ENCODE measurements around the gene SAMD3.
"Not testable (repeated sequence)": the region's sequence is repeated elsewhere in the genome, so short reads cannot be mapped to it uniquely, and the experiment has no call there.

SAMD3 gene

DNA sequence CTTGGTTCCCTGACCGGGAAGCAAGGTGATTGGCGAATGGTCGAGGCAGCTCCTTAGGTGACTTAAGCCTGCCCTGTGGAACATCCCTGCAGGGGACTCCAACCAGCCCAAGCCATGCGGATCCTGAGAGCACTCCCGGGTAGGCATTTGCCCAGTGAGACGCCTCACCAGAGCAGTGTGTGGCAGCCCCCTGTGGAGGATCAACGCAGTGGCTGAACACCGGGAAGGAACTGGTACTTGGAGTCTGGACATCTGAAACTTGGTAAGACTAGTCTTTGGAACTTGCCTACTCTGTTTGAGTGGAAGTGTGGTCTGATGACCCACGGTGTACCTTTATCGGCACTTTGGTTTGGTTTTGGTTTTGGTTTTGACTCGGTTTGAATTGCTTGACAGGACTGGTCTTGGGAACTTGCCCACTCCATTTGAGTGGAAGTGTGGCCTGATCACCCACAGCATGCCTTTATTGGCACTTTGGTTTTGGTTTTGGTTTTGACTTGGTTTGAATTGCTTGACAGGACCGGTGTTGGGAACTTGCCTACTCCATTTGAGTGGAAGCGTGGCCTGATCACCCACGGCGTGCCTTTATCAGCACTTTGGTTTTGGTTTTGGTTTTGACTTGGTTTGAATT is 38.0 kb upstream of the SAMD3 start:
- H4K20me1 ChIP-seq (ENCODE audit: insufficient read depth, low read length); H3K4me1 ChIP-seq (ENCODE audit: insufficient read depth, low read length); DNase-seq; H3K4me2 ChIP-seq (ENCODE audit: insufficient read depth, low read length); H3K27ac ChIP-seq (ENCODE audit: low read length); H3K9me3 ChIP-seq (ENCODE audit: insufficient read depth, low read length, severe bottlenecking); H3K27me3 ChIP-seq (ENCODE audit: insufficient read depth, low read length, poor library complexity); H3K79me2 ChIP-seq (ENCODE audit: insufficient read depth, low read length); ATAC-seq (ENCODE audit: insufficient read depth, low read depth); H3K36me3 ChIP-seq (ENCODE audit: insufficient read depth, low read length); H2AFZ ChIP-seq (ENCODE audit: low read depth, low read length); H3K4me3 ChIP-seq (ENCODE audit: low read depth in 1 of 2, low read length in 2 of 2); H3K9ac ChIP-seq (ENCODE audit: low read depth, low read length): not testable (repeated sequence)

- H3K4me2 ChIP-seq (ENCODE audit: insufficient read depth, low read length); H3K4me3 ChIP-seq (ENCODE audit: low read depth in 1 of 2, low read length in 2 of 2); H3K9ac ChIP-seq (ENCODE audit: low read depth, low read length); DNase-seq; H4K20me1 ChIP-seq (ENCODE audit: insufficient read depth, low read length); H3K27ac ChIP-seq (ENCODE audit: low read length); H3K9me3 ChIP-seq (ENCODE audit: insufficient read depth, low read length, severe bottlenecking); H2AFZ ChIP-seq (ENCODE audit: low read depth, low read length); H3K79me2 ChIP-seq (ENCODE audit: insufficient read depth, low read length); H3K36me3 ChIP-seq (ENCODE audit: insufficient read depth, low read length); H3K4me1 ChIP-seq (ENCODE audit: insufficient read depth, low read length); H3K27me3 ChIP-seq (ENCODE audit: insufficient read depth, low read length, poor library complexity); ATAC-seq (ENCODE audit: insufficient read depth, low read depth): not testable (repeated sequence)
Measured at GRCh38 chr6:130260050-130260462, 37.3 kb upstream of the SAMD3 start.

- ATAC-seq (ENCODE audit: insufficient read depth, low read depth) = no peak
- no peak for TF ChIP-seq EZH2 (IDR thresholded peaks at IDR 0.05; ENCODE audit: borderline replicate concordance, low read depth, low read length, severe bottlenecking)
- TF ChIP-seq, protein P1, sequence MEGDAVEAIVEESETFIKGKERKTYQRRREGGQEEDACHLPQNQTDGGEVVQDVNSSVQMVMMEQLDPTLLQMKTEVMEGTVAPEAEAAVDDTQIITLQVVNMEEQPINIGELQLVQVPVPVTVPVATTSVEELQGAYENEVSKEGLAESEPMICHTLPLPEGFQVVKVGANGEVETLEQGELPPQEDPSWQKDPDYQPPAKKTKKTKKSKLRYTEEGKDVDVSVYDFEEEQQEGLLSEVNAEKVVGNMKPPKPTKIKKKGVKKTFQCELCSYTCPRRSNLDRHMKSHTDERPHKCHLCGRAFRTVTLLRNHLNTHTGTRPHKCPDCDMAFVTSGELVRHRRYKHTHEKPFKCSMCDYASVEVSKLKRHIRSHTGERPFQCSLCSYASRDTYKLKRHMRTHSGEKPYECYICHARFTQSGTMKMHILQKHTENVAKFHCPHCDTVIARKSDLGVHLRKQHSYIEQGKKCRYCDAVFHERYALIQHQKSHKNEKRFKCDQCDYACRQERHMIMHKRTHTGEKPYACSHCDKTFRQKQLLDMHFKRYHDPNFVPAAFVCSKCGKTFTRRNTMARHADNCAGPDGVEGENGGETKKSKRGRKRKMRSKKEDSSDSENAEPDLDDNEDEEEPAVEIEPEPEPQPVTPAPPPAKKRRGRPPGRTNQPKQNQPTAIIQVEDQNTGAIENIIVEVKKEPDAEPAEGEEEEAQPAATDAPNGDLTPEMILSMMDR (IDR thresholded peaks at IDR 0.05; ENCODE audit: borderline replicate concordance, extremely low read depth, low read length, poor library complexity, severe bottlenecking) = no peak
- H3K27ac ChIP-seq (ENCODE audit: low read length) = no peak overlapping the region
- H4K20me1 ChIP-seq (ENCODE audit: insufficient read depth, low read length) = no peaks in the 10 kb centered on the region
- H3K79me2 ChIP-seq (ENCODE audit: insufficient read depth, low read length) = no peaks in the 10 kb centered on the region
- no peaks in the 10 kb centered on the region for H3K27me3 ChIP-seq (ENCODE audit: insufficient read depth, low read length, poor library complexity)
- H2AFZ ChIP-seq (ENCODE audit: low read depth, low read length) = no peak overlapping the region
- no peak for DNase-seq
- H3K4me1 ChIP-seq (ENCODE audit: insufficient read depth, low read length) = no peaks in the 10 kb centered on the region
- H3K4me3 ChIP-seq (ENCODE audit: low read depth in 1 of 2, low read length in 2 of 2) = no peak overlapping the region
- H3K4me2 ChIP-seq (ENCODE audit: insufficient read depth, low read length) = no peak overlapping the region
- H3K9me3 ChIP-seq (ENCODE audit: insufficient read depth, low read length, severe bottlenecking) = no peaks in the 10 kb centered on the region
- no peak overlapping the region for H3K9ac ChIP-seq (ENCODE audit: low read depth, low read length)
- no peaks in the 10 kb centered on the region for H3K36me3 ChIP-seq (ENCODE audit: insufficient read depth, low read length)
Measured at GRCh38 chr6:130259557-130259956, 36.8 kb upstream of the SAMD3 start.

DNA sequence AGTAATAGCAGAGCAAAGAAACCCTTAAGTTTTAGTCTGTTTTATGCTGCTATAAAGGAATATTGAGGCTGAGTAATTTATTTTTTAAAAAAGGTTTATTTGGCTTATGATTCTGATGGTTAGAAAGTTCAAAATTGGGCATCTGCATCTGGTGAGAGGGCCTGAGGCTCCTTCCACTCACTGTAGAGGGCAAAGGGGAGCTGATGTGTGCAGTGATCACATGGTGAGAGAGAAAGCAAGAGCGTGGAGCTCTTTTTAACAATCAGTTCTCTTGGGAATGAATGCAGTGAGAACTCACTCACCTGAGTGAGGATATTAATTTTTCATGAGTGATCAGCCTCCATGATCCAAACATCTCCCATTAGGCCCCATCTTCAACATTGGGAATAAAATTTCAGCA is 36.4 kb upstream of the SAMD3 start:
- Histone ChIP-seq H3K4me3 (ENCODE audit: low read depth in 1 of 2, low read length in 2 of 2) (no peak overlapping the region), H3K27ac (ENCODE audit: low read length) (no peak overlapping the region), H3K9ac (ENCODE audit: low read depth, low read length) (no peak overlapping the region), H2AFZ (ENCODE audit: low read depth, low read length) (no peak overlapping the region), H3K36me3 (ENCODE audit: insufficient read depth, low read length) (no peaks in the 10 kb centered on the region), H3K9me3 (ENCODE audit: insufficient read depth, low read length, severe bottlenecking) (no peaks in the 10 kb centered on the region), H3K4me2 (ENCODE audit: insufficient read depth, low read length) (no peak overlapping the region), H3K4me1 (ENCODE audit: insufficient read depth, low read length) (no peaks in the 10 kb centered on the region), H4K20me1 (ENCODE audit: insufficient read depth, low read length) (no peaks in the 10 kb centered on the region), H3K79me2 (ENCODE audit: insufficient read depth, low read length) (no peaks in the 10 kb centered on the region), H3K27me3 (ENCODE audit: insufficient read depth, low read length, poor library complexity) (no peaks in the 10 kb centered on the region)
- TF ChIP-seq, protein P1 (IDR thresholded peaks at IDR 0.05; ENCODE audit: borderline replicate concordance, extremely low read depth, low read length, poor library complexity, severe bottlenecking) = no peak
- no peak for TF ChIP-seq EZH2 (IDR thresholded peaks at IDR 0.05; ENCODE audit: borderline replicate concordance, low read depth, low read length, severe bottlenecking)
- ATAC-seq (ENCODE audit: insufficient read depth, low read depth) = no peak
- no peak for DNase-seq

Measured in DND-41 (cell line).